Fibroblast of skin of left biceps (primary cell): ENCODE measurements around the gene MAP7D2.
A peak's percentile ranks its signal among the peaks of the same experiment; 100 is the strongest.

Experiments used
- DNase-seq, 2 experiments: peaks; one replicate each; pipeline ENCODE4 v3.0.0-alpha.2; 2013; ENCODE audit warnings: low read depth in 2 of 2

The MAP7D2 gene

DNA sequence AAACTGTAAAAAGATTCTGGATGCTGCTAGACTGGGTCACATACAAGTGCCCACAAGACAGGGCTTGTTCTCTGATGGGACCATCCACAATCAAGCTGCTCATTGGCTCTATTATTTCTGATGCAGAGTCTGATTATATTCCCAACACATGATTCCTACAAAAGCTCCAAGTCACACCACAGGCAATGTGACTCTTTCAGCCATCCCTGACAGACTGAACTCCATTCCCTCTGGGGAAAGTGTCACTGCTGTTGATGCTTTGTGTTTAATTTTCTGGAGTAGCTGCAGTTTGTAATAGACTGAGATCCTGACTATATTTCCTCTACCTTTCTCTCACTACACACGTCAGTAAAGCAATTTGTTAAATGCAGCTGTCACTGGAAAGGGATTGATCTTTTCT lies 70.5 kb downstream of the MAP7D2 start:
- no peak for DNase-seq

DNA sequence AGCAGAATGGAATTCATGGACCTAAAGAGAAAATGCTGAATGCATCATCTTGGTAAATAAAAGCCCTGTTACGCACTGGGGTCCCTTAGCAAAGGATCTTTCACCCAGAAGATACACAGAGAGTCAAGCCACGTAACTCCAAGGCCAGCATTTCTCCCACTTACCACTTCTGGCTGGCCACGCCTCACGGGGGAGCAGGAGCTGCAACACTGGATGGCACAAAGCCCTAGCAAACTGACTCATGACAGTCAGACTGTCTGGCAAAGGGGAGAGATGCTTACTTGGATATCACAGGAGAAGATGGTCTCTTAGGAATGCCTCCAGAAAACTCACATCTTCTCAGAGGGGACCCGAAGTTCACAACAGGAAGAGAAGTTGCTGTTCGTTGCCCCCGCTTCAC lies 74.5 kb downstream of the MAP7D2 start:
- DNase-seq, result no peak

DNA sequence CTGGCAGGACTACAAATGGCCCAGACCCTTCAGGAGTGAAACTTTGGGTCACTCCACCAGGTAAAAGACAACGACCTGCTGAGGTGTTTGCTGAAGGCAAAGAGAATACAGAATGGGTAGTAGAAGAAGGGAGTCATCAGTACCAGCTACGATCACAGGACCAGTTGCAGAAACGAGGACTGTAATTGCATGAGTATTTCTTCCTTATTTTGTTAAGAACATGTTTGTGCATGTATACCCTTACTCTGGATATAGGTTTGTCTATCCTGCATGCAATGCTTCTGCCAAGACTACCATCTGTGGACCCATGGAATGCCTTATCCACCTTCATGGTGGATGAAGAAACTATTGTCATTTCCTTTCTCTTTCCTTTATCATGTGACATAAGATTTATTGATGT lies 77.7 kb downstream of the MAP7D2 start:
- DNase-seq, result no peak

DNA sequence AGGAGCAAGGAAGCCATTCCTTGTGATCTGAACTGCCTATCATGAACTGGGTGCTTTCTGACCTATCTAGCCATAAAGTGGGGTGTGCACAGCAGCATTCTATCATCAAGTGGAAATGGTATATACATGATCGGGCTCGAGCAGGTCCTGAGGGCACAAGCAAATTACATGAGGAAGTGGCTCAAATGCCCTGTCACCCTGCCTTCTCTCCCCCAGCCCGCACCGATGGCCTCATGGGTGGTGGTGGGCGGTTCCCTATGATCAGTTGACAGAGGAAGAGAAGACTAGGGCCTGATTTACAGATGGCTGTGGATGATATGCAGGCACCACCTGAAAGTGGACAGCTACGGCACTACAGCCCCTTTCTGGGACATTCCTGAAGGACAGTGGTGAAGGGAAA lies 79.5 kb downstream of the MAP7D2 start:
- no peak for DNase-seq

DNA sequence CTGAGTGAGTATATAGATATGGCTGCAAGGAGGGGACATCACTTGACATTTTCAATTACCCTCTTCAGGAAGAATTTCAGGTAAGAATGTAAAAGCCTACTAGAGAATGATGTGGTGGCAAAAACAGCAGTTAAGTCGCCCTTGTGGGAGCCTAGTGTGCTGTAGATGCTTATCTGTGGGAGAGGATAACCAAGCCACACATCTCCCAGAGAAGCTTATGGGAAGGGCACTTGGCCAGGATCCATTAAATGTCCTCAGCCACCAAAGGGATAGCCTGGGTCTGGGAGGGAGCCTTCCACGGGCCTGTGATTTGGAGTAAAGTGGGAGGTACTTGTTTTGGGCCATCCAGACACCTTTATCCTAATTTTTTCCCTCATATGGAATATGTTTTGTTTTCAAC lies 84.5 kb downstream of the MAP7D2 start:
- no peak for DNase-seq

DNA sequence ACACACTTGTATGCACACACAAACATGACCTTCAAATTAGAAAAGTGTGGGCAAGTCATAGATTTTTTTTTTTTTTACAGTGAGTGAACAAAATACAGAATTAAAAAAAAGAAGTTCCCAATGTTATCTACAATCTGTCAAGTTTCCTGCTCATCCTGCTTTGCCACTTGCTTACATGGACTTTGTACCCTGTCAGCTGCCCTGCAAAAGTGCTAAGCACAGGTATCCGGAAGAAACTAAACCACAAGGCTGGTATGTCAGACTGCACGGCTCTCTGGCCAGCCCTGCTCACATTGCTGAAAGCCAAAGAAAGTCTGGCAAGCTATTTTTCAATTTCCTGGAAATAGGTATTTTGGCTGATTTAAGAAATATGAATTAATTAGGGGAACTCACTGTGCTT lies 87.0 kb downstream of the MAP7D2 start:
- no peak for DNase-seq

DNA sequence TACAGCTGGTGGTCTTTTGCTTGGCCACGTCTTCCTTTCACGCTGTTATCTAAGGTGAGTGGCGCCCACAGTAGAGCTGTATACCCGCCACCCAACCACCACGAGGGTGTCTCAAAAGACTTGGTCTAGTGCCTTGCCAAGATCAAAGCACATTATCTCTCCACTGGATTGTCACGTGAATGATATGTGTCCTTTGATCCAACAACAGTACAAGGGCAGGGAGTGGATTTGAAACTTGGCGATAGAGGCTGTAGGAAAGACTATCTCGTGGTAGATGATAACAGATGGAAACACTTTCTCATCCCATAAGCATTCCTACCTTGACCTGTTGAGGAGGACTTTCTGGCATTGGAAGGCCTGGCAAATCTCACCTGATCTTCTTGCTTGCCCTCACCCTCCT lies 88.1 kb downstream of the MAP7D2 start:
- no peak for DNase-seq

DNA sequence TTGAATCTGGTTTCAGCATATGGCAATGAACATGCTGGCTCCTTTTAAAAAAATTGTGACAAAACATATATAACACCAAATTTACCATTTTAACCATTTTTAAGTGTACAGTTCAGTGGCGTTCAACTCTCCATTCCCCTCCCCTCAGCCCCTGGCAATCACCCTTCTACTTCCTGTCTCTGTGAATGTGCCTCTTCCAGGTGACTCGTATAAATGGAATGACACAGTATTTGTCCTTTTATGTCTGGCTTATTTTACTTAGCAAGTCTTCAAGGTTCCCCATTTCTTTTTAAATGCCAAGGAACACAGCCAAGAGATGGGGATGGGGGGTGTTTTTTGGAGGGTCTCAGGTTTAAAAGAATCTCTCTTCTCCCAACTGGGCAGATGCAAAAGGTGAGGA lies 90.4 kb downstream of the MAP7D2 start:
- peak; percentile 16 to 18 for DNase-seq

DNA sequence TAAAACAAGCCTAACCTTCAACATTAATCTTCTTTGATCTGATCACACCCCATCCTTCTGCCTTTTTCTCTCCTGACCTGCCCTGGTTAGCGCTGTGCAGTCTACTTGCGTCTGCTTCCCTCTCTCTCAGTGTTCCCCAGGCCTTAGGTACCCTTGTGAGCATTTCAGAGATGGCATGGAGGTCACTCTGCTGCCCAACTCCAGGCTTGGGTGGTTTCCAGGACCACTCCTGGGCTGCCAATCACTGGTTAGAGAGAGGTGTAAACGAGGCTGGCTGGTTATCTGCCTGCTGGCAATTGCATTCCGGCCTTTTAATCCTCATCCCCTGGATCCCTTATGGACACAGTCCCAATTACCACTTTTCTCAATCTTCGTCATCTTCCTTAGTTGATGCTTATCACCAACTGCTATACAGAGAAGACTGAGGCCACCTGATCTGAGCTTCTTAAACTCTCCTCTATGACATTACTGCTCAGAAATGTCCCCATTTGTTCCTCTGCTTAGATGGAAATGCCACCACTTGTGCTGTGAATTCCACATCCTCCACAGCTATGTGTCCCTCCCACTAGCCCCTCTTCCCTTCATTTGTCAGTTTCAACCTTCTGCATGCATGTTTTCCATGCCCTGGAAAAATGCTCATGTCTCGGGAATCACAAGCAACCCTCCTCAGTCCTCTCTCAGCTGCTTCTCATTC lies 96.9 kb downstream of the MAP7D2 start:
- DNase-seq, result no peak

DNA sequence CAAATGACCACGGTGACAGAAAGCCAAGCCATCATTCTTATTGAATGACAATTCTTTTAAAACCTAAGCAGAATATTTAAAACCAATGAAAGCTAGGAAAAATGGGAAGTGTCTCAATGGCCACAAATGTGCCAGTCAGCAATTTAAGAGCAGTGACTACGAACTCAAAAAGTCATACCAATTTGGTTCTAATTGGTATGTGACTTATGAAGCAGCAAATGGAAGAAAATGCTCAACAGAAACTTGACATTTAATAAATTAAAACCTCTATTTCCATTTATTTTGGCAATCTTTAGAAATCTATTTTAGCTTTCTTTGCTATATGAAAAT lies 100.1 kb downstream of the MAP7D2 start:
- DNase-seq, result no peak

DNA sequence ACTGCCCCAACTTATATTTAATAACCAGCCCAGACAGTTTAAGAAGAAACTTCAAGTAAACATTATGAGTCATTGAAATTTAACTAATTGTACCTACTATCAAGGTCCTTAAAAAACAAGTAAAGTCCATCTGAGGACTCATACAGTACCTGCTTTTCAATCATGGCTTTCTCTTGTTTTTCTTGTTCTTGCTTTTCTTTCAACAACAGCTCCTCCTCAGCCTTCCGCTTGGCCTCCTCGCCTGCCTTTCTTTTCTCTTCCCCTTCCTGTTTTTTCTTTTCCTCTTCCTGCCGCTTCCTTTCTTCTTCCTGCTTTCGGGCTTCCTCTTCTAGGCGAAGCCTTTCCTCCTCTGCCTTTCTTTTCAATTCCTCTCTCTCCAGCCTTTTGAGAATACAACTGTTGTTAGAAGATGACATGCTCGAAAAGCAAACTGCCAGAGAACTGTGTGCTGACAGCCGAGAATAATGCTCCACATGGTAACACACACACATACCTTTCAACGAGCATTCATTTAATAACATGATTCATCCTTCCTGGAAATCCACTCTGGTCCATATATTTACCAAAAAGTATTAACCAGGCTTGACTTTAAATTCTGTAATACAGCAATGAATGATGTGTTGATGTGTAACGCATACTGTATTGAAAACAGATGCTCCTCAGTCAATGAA lies 100.6 kb downstream of the MAP7D2 start:
- DNase-seq, result peak; percentile 82 to 89

DNA sequence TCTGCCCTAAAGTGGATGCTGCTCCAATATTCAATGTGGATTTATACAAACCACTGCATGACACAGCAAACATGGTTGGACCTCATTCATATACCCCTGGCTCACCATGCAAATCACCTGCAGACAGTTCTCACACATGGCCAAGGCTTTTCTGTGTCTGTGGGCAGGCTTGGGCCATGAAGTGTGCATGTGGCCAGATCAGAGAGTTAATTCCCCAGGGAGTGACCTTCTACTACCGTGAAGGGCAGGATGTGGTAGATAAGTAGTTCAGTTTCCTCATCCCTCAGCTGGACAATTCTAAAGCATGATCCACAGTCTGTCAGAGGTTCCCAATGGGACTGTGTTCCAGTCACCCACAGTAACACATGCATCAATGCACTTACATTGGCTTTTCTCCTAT lies 101.3 kb downstream of the MAP7D2 start:
- DNase-seq, result no peak

DNA sequence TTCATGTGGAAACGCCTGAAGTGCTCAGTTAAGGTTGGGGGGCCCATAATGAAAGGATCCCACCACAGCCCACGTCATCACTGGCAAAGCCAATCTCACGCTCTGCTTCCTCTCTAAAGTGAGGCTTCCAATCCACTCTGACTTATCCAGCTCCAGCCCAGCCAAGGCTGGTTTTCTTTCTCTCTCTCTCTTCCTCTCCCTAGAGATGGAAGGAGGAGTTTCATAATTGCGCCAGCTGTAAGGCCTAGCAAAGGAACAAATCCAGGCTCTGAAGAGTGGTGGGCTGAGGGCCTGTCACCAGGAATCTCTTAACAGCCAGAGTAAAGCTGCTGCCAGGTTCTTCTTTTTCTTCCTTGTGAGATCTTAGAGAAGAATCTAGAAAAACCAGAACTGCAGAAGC lies 105.1 kb downstream of the MAP7D2 start:
- no peak for DNase-seq

DNA sequence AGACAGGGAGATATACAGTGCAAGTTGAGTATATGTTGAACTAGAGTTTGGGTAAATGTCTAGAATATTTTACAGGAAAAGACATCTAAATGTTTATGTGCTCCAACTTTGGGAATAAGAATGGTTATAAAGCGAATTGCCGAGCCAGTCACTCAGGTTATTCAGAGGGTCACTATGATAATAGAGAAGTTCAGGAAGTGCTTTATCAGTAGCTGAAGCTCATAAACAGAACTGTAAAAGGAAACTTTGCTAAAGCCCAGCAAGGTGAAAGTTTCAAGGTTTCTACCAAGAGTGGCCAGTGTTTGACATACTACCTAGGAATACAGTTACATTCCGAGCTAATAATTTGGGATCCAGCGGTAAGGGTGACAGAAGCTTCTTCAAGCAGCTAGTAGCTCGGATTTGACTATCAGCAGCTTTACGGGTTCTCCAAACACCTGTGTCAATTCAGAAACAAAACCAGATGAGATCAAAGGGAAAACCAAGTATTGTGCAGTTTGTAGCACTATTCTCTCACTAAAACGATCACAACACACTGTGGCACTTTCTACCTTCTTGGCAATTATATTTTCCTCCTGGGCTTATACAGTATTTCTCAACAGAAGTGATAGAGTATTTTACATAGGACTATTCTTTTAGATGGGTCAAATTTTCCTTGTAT lies 108.6 kb downstream of the MAP7D2 start:
- no peak for DNase-seq

DNA sequence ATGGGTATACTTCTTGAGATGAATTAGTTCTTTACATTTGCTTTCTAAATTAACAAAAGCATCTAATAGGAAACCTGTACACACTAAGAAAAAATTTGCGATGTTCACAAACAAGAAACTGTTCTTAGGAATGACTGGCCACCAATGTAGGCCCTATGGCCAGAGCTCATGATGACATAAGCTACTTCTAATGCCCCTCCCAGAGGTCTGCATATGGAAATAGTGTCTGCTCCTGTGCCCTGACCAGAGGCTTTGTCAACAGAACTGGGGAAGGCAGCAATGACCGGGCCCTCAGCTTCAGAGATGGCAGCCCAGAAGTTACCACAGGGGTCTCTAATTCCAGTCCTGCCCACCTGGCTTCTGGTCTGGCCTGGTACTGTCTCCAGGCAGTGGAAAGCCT lies 110.8 kb downstream of the MAP7D2 start:
- no peak for DNase-seq

DNA sequence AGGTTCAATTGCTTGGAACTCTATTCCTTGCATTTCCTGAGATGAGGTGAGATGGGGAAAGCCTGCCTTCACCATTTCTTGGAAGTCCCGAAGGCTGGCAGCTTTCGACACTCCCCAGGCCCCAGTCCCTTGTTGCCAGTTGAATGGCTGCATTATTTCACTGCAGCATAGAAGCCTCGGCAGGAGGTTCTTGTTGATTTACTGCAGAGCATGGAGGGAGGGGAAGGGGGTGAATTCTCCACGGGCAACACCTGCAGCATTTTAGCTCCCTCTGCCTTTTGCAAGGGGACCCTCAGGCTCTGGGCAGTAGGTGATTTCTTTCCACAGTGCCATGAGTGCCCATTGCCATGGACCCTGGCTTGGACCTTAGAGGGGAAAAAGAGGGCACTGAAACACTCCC lies 115.1 kb downstream of the MAP7D2 start:
- DNase-seq, result no peak

DNA sequence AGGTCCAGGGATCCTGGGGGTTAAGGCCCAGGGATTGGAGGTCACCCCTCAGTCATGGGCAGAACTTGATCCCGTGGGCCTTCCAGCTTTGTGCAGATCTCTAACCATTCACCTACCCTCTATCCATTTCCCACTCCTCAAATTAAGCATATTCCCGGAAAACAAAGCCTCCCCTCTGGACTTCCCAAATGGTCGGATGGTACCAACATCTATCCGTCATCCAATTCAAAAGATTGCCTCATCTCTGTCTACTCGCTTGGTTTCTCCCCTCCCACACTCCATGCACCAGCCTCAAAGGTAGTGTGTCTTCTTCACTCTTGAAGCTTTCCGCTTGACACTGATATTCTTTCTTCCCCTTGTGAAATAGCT lies 125.4 kb downstream of the MAP7D2 start:
- DNase-seq, result no peak

DNA sequence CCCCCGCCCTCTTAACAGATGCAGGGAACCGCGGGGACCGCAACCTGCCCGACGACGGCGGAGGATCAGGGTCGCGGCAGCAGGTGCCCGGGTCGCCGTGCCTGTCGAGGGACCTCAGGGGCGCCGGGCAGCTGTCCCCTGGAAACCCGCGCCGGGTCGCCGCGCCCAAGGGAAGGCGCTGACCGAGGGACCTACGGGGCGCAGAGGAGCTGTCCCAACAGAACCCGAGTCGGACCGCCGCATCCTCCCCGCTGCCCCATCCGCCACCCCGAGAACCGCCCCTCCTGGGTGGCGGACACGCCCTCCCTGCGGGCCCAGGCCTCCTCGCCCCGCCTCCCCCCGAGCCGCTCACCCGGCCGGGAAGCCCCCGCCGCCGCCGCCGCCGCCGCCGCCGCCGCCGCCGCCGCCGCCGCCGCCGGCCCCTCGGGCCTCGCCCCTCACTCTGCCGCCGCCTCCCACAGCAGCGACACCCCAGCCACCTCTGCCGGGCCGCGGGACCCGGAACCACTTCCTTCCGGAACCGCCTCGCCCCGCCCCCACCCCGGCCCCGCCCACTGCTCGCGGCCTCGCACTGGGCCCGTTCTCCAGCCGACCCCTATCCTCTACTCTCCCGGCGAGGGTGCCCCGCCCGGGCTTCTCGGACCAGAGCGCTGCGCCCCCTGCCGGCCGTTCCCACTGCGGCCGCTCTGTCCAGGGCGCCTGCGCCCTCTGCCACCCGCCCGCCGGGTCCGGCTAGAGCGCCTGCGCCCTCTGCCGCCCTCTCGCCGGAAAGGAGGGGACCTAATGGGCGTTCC lies 126.0 kb downstream of the MAP7D2 start, which contains the start of gene BCLAF3:
BCLAF3 (minus strand) TSS at position 506 of the 794 bp plus-strand sequence. CDS start 20,797 bp downstream, outside the sequence.
- peak; percentile 63 to 64 for DNase-seq

DNA sequence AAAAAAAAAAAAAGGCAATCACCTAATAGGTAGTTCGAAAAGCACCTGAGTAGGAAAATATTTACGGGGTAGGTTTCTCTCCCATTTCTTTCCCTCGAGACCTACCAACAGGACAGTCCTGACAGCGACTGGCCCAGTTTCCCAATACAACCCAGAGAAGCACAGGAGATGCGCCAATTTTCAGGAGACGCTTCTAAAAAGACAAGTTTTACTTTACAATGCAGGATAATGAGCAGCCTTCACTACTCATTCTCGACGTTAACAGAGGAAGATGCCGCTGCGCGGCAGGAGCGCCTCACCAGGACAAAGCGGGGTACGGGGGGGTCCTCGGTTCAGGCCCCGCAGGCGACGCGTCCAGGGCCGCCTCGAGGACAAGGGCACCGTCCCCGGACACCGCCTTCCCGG lies 126.6 kb downstream of the MAP7D2 start:
- no peak for DNase-seq

DNA sequence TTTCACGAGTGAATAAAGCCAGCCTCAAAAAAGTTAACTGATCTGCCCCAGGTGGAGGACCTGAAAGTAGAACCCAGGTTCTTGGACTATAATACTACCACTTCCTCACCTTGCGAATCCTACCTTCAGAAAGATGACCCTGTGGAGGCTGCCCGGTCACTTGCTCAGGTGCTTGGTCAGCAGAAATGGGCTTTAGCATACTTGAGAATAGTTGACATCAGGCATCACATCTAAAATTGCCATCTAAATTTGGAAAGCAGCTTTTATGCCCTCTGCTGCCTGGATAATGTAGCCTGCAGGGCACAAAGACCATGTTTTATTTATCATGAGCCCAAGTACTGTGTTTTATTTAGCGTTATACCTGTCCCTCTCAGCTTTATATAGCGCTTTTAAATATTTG lies 128.9 kb downstream of the MAP7D2 start:
- no peak for DNase-seq

DNA sequence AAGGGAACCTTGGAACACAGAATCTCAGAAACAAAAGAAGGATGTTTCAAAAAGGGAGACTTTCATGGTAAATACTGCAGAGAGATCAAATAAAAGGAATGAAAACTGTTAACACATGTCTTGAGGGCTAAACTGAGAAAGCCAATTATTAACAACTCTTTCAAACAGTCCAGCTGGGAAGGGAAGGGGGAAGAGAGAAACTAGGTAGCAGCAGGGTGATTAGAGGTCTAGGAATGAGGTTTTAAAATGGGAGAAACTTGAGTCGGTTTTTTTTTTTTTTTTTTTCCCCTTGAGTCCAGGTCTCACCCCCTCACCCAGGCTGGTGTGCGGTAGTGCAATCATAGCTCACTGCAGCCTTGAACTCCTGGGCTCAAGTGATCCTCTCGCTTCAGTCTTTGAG lies 130.2 kb downstream of the MAP7D2 start:
- DNase-seq, result no peak

DNA sequence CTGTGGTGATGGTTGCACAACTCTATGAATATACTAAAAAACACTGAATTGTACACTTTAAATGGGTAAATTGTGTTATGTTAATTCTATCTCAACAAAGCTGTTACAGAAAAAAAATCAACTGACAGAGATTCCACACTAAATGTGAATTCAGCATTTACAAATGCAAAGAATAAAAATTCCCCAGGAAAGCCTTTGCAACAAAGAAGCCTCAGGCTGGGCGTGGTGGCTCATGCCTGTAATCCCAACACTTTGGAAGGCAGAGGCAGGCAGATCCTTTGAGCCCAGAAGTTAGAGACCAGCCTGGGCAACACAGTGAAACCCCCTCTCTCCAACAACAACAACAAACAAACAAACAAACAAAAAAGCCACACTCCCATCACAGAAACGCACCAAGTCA lies 134.8 kb downstream of the MAP7D2 start:
- DNase-seq, result no peak

DNA sequence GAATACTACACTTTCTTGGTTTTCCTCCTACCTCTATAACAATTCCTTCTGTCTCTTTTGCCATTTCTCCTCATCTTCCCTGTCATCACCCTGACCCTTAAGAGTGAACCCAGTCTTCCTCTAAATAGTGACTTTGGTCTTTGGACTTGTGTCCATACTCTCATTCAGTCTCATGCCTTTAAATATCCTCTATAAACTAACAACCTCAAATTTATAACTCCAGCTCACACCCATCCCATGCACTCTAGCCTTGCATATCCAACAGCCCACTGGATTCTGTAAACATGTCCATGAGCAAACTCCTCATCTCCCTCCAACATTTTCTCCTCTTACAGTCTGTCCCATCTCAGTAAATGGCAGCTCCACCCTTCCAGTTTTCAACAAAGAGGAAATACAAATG lies 140.9 kb downstream of the MAP7D2 start:
- DNase-seq, result no peak
